GM12865 (cell line): ENCODE data around the gene ERBB2.

Experiments
- DNase-seq: peaks from one replicate; pipeline ENCODE4 v3.0.0; 2010; ENCODE audit warnings: low read depth
- H3K4me3 ChIP-seq: 2 replicates; pipeline ENCODE4 v1.5.1; 2011; ENCODE audit warnings: mild to moderate bottlenecking, low read depth, low read length, control low read depth
- TF ChIP-seq, protein P1 (sequence below): IDR thresholded peaks from 2 replicates; pipeline ENCODE4 v1.5.1; 2011; ENCODE audit warnings: low read length, control low read depth, low read depth, inconsistent platforms; ENCODE audit not compliant: insufficient read depth; ENCODE audit errors: missing control alignments

ERBB2 gene

DNA sequence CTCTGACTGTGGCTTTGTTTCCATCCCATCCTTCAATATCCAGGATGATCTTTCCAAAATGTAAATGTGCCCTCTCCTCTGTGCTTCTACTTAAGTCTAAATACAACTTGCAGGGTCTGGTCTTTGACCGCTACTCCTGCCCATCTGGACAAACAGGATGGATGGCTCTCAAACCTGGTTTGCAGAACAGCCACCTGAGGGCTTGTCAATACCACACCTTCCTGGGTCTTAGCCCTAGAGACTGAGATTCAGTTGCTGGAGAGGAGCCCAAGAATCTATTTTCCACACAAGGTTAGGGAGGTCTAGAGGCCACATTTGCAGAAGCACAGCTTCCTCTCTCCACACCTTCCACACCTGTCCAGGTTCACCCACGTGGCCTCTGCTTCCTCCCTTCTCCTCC is 36.0 kb downstream of the ERBB2 start:
- TF ChIP-seq, protein P1, sequence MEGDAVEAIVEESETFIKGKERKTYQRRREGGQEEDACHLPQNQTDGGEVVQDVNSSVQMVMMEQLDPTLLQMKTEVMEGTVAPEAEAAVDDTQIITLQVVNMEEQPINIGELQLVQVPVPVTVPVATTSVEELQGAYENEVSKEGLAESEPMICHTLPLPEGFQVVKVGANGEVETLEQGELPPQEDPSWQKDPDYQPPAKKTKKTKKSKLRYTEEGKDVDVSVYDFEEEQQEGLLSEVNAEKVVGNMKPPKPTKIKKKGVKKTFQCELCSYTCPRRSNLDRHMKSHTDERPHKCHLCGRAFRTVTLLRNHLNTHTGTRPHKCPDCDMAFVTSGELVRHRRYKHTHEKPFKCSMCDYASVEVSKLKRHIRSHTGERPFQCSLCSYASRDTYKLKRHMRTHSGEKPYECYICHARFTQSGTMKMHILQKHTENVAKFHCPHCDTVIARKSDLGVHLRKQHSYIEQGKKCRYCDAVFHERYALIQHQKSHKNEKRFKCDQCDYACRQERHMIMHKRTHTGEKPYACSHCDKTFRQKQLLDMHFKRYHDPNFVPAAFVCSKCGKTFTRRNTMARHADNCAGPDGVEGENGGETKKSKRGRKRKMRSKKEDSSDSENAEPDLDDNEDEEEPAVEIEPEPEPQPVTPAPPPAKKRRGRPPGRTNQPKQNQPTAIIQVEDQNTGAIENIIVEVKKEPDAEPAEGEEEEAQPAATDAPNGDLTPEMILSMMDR, result no peak
- no peak overlapping the region for H3K4me3 ChIP-seq
- no peak for DNase-seq

- TF ChIP-seq, protein P1, result no peak
- no peak for DNase-seq
- H3K4me3 ChIP-seq, result no peak overlapping the region
Measured at GRCh38 chr17:39736319-39737165, 36.7 kb downstream of the ERBB2 start.

GRCh38 chr17:39737206-39737759 is 37.4 kb downstream of the ERBB2 start:
- DNase-seq, result no peak
- no peak overlapping the region for H3K4me3 ChIP-seq
- TF ChIP-seq, protein P1, result no peak

GRCh38 chr17:39737760-39738567 is 38.1 kb downstream of the ERBB2 start, which contains the start of gene GRB7:
Gene GRB7 (plus strand): TSS chr17:39737938. CDS start chr17:39742302, 4,364 bp downstream.
- no peak for DNase-seq
- no peak within 1 kb of the TSS for H3K4me3 ChIP-seq
- TF ChIP-seq, protein P1, result no peak

GRCh38 chr17:39738568-39738901 is 38.7 kb downstream of the ERBB2 start:
- TF ChIP-seq, protein P1, result no peak
- no peak for DNase-seq
- no peak overlapping the region for H3K4me3 ChIP-seq

DNA sequence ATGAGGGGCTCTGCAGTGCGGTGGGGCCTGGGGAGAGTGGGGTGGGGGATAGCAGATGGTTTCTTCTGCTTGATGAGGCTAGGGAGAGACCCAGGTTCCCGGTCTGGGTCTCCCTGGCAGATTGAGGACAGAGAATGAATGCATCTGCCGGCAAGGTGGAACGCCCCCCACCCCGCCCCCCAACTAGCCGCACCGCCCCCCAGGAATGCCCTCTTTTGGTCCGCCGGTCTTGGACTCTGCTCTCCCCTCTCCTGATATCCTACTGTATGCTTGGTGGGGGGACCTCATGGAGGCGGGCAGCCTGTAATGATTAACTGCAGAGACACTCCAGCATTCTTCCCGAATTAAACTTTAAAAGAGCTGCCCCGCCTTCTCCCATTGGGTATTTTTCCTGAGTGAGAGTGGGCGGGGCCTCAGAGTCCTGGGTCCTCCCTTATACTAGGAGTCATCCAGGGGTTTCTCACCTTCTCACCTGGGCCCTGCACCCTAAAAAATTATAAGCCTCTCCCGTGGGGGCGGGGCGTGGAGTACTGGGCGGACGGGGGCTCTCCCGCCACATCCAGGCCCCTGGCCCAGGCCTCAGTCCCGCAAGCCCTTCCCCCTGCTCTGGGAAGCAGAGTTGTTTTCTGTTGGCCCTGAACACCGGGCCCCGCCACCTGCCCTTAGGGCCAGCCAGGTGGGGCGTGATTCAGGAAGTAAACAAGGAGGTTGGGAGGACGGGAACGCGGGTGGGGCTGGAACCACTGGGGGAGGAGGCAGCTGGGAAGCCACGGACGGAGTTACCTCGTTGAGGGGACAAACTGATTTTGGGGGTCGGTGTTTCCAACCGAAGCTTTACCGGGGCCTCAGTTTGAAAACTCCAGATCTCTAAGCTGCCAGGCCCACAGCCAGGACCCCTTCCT is 39.4 kb downstream of the ERBB2 start:
- H3K4me3 ChIP-seq, result no peak overlapping the region
- DNase-seq, result no peak
- TF ChIP-seq, protein P1, result no peak
